Activated CD4-positive, alpha-beta memory T cell treated with anti-CD3 and anti-CD28 coated beads for 36 hours (primary cell): ENCODE results near the gene CADM1. TPM values are rescaled to one million over a fixed set of nuclear protein-coding genes. Genes with fewer than 3 reads are reported as not detected.
"Not testable (repeated sequence)": the region's sequence is repeated elsewhere in the genome, so short reads cannot be mapped to it uniquely, and the experiment has no call there.

Experiments
- CTCF ChIA-PET: fragments of 350-600 bp; sonication (Branson Sonifier 250); formaldehyde crosslinking; loops from one replicate; lab custom pipeline; 2021; ENCODE audit warnings: antibody characterized with exemption, inconsistent platforms; lab: Charles Lee
- POLR2A ChIA-PET: fragments of 350-600 bp; sonication (Branson Sonifier 250); formaldehyde crosslinking; loops from one replicate; lab custom pipeline; 2021; ENCODE audit warnings: antibody characterized with exemption; lab: Charles Lee
- DNase-seq: peaks from one replicate; pipeline ENCODE4 v3.0.0-alpha.2; 2020
- H3K27ac Mint-ChIP-seq: one replicate; pipeline ENCODE4 v1.8.0; 2021; ENCODE audit warnings: mixed read lengths
- H3K27me3 Mint-ChIP-seq: one replicate; pipeline ENCODE4 v1.8.0; 2021; ENCODE audit warnings: mixed read lengths
- H3K36me3 Mint-ChIP-seq: one replicate; pipeline ENCODE4 v1.8.0; 2021; ENCODE audit warnings: mixed read lengths
- H3K4me1 Mint-ChIP-seq: one replicate; pipeline ENCODE4 v1.8.0; 2021; ENCODE audit warnings: low read depth, mixed read lengths
- H3K4me3 Mint-ChIP-seq: one replicate; pipeline ENCODE4 v1.8.0; 2021; ENCODE audit warnings: mild to moderate bottlenecking, mixed read lengths
- H3K9me3 Mint-ChIP-seq: one replicate; pipeline ENCODE4 v1.8.0; 2021; ENCODE audit warnings: mixed read lengths
- intact Hi-C: fragments of 100-400 bp; cut with micrococcal nuclease; formaldehyde crosslinking; loops from one replicate; pipeline ENCODE4 v1.15.1; 2023
- total RNA-seq, 2 experiments: library from RNA; stranded (reverse); gene quantifications; one replicate each; pipeline ENCODE4 v1.2.3, GENCODE V29; 2021

CADM1 gene
- total RNA-seq, 2 experiments from 2014 or later: 0.95 to 1.5 TPM

DNA sequence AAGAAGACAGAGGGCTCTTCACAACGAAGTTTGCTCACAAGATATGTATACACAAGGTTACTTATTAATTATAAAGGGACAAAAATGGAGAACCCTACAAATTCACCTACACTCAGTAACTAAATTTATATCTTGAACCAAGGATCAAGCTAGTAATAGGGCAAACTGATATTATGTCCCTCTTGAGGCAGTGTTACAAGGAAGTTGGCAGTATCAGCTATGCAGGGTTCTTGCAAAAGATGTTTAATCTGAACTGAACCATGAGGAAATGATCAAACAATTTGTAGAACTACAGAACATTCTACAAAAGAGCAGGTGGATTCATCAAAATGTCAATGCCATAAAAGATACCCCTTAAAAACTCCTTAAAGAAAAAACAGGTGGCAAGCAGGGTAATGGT lies 10.7 kb downstream of the CADM1 start:
- no peaks in the 10 kb centered on the region for H3K9me3 Mint-ChIP-seq
- peaks cover 16% of the 10 kb centered on the region for H3K27me3 Mint-ChIP-seq
- peaks cover 2% of the 10 kb centered on the region for H3K4me1 Mint-ChIP-seq
- no peak for DNase-seq
- intact Hi-C loops: no loop called here
- ChIA-PET CTCF (no interaction called here), POLR2A (no interaction called here)
- no peak overlapping the region for H3K27ac Mint-ChIP-seq
- H3K36me3 Mint-ChIP-seq: no peaks in the 10 kb centered on the region
- H3K4me3 Mint-ChIP-seq: no peak overlapping the region

DNA sequence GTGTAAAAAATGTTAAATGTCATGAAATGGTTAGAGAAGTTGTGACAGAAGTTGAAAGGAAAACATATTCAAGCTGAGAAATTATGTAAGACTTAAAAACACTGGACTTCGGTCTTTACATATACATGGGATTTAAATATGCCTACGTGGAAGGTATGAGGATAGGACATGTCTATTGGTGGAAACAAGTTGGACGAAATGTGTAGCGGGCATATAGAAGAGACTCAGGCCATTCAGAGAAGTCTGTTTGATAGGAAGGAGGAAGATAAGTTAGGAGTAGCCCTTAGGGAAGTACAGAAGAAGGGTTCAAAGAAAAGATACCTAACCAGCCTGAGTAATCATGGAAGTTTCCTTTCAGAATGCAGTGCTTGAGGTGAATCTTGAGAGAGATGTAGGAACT lies 14.7 kb downstream of the CADM1 start:
- H3K27ac Mint-ChIP-seq: no peak overlapping the region

DNA sequence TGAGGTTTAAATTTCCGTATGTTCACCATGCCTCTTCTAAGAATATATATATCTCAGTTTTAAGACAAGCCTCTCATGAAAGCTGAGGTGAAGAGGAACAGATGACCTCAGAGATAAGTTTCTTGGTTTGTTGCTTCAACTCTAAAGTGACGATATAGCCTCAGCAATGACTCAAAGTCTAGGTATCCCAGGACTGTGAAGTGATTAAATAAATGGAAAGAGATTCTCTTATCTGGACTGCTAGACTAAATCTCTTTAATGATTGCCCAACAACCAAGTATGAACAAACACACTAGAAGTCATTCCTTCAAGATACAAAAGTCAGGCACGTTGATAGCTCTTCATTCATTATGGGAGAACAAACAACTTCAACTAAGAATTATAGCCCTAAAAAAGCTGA lies 15.3 kb downstream of the CADM1 start:
- Mint-ChIP-seq H3K4me1 (no peaks in the 10 kb centered on the region), H3K4me3 (no peak overlapping the region), H3K27me3 (peaks cover 11% of the 10 kb centered on the region), H3K9me3 (peaks cover 2% of the 10 kb centered on the region), H3K27ac (no peak overlapping the region), H3K36me3 (peaks cover 2% of the 10 kb centered on the region)
- intact Hi-C loops: no loop called here
- POLR2A ChIA-PET: no interaction called here
- no peak for DNase-seq
- CTCF ChIA-PET: no interaction called here

More for the DNA sequence above, 14.7 kb downstream of the CADM1 start:
- Mint-ChIP-seq H3K4me1 (no peaks in the 10 kb centered on the region), H3K9me3 (peaks cover 2% of the 10 kb centered on the region), H3K27me3 (peaks cover 11% of the 10 kb centered on the region), H3K36me3 (peaks cover 2% of the 10 kb centered on the region), H3K4me3 (no peak overlapping the region)
- CTCF ChIA-PET: no interaction called here
- intact Hi-C loops: no loop called here
- DNase-seq: no peak
- POLR2A ChIA-PET: no interaction called here

GRCh38 chr11:115481528-115481927 lies 22.7 kb downstream of the CADM1 start:
- intact Hi-C loops: no loop called here
- Mint-ChIP-seq H3K4me1 (no peaks in the 10 kb centered on the region), H3K36me3 (peaks cover 2% of the 10 kb centered on the region), H3K4me3 (no peak overlapping the region), H3K27me3 (peaks cover under 1% of the 10 kb centered on the region), H3K9me3 (peaks cover under 1% of the 10 kb centered on the region), H3K27ac (no peak overlapping the region)
- POLR2A ChIA-PET: no interaction called here
- CTCF ChIA-PET: no interaction called here
- DNase-seq: no peak

- Mint-ChIP-seq H3K27me3 (no peaks in the 10 kb centered on the region), H3K36me3 (peaks cover 2% of the 10 kb centered on the region), H3K4me3 (no peak overlapping the region), H3K9me3 (no peaks in the 10 kb centered on the region), H3K4me1 (no peaks in the 10 kb centered on the region), H3K27ac (no peak overlapping the region)
- intact Hi-C loops: no loop called here
- no peak for DNase-seq
- ChIA-PET POLR2A (no interaction called here), CTCF (no interaction called here)
These were observed 23.6 kb downstream of the CADM1 start for GRCh38 chr11:115480611-115481010.

DNA sequence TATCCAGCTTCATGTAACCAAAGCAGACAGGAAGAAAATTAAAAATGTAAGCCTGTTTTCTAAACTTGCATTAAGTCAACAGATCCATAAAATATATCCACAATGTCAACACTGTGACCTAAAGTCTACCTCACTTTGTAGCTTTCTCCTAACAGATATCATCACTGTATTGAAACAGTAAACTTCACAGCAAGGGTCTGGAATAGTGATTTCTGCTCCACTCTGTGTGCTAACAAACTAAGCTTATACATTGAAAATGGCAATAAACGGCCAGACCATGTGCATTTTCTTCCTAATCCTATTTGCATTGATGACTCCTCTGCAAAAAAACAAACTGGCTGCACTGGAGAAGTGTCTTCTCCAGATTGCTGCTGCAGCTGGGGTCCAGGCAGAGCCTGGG lies 26.8 kb downstream of the CADM1 start:
- H3K36me3 Mint-ChIP-seq: no peaks in the 10 kb centered on the region
- no peaks in the 10 kb centered on the region for H3K4me1 Mint-ChIP-seq
- H3K4me3 Mint-ChIP-seq: no peak overlapping the region
- intact Hi-C loops: no loop called here
- ChIA-PET POLR2A (no interaction called here), CTCF (no interaction called here)
- no peaks in the 10 kb centered on the region for H3K9me3 Mint-ChIP-seq
- no peak overlapping the region for H3K27ac Mint-ChIP-seq
- no peak for DNase-seq
- H3K27me3 Mint-ChIP-seq: no peaks in the 10 kb centered on the region

GRCh38 chr11:115476463-115477286 lies 27.5 kb downstream of the CADM1 start:
- Mint-ChIP-seq H3K36me3 (no peaks in the 10 kb centered on the region), H3K27me3 (no peaks in the 10 kb centered on the region), H3K27ac (no peak overlapping the region), H3K4me3 (no peak overlapping the region), H3K4me1 (no peaks in the 10 kb centered on the region), H3K9me3 (no peaks in the 10 kb centered on the region)
- intact Hi-C loops: no loop called here
- no peak for DNase-seq
- CTCF ChIA-PET: no interaction called here
- POLR2A ChIA-PET: no interaction called here

DNA sequence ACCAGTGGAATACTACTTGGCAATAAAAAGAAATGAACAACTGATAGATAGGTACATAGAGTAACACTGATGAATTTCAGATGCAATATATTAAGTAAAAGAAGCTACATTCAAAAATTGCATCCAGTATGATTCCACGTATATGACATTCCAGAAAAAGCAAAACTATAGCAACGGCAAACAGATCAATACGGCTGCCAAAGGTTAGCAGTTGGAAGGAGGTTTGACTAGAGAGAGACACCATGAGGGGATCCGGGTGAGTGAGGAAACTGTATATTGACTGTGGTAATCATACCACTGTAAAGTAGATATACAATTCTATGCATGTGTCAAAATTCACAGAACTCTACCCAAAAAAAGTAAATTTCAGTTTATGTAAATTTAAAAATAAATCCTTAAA lies 28.7 kb downstream of the CADM1 start:
- H3K27me3 Mint-ChIP-seq: no peaks in the 10 kb centered on the region
- no peak overlapping the region for H3K27ac Mint-ChIP-seq
- H3K4me3 Mint-ChIP-seq: no peak overlapping the region
- no peaks in the 10 kb centered on the region for H3K9me3 Mint-ChIP-seq
- H3K4me1 Mint-ChIP-seq: no peaks in the 10 kb centered on the region
- no peak for DNase-seq
- ChIA-PET POLR2A (no interaction called here), CTCF (no interaction called here)
- intact Hi-C loops: no loop called here
- no peaks in the 10 kb centered on the region for H3K36me3 Mint-ChIP-seq

- H3K36me3 Mint-ChIP-seq, H3K9me3 Mint-ChIP-seq, H3K27me3 Mint-ChIP-seq, DNase-seq, H3K4me3 Mint-ChIP-seq, CTCF ChIA-PET, POLR2A ChIA-PET, H3K27ac Mint-ChIP-seq, H3K4me1 Mint-ChIP-seq, intact Hi-C loops: not testable (repeated sequence)
These were observed 29.9 kb downstream of the CADM1 start for GRCh38 chr11:115474306-115474705.

DNA sequence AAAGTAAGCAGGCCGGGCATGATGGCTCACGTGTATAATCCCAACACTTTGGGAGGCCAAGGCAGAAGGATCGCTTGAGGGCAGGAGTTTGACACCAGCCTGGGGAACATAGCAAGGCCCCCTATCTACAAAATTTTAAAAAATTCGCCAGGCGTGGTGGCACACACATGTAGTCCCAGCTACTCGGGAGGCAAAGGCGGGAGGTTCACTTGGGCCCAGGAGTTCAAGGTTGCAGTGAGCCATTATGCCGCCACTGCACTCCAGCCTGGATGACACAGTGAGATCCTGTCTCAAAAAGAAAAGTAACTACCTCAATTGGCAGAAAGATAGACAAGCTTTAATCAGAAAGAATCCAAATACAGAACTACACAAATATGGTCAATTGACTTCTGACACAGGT lies 31.0 kb downstream of the CADM1 start:
- intact Hi-C loops: no loop called here
- no peak overlapping the region for H3K4me3 Mint-ChIP-seq
- DNase-seq: no peak
- ChIA-PET POLR2A (no interaction called here), CTCF (no interaction called here)
- H3K4me1 Mint-ChIP-seq: no peaks in the 10 kb centered on the region
- H3K27ac Mint-ChIP-seq: no peak overlapping the region
- H3K36me3 Mint-ChIP-seq: no peaks in the 10 kb centered on the region
- H3K9me3 Mint-ChIP-seq: no peaks in the 10 kb centered on the region
- no peaks in the 10 kb centered on the region for H3K27me3 Mint-ChIP-seq

GRCh38 chr11:115471367-115471766 lies 32.8 kb downstream of the CADM1 start:
- H3K27me3 Mint-ChIP-seq: peaks cover 2% of the 10 kb centered on the region
- ChIA-PET CTCF (no interaction called here), POLR2A (no interaction called here)
- DNase-seq: no peak
- intact Hi-C loops: no loop called here
- no peaks in the 10 kb centered on the region for H3K4me1 Mint-ChIP-seq
- H3K9me3 Mint-ChIP-seq: no peaks in the 10 kb centered on the region
- H3K27ac Mint-ChIP-seq: no peak overlapping the region
- H3K4me3 Mint-ChIP-seq: no peak overlapping the region
- H3K36me3 Mint-ChIP-seq: no peaks in the 10 kb centered on the region

DNA sequence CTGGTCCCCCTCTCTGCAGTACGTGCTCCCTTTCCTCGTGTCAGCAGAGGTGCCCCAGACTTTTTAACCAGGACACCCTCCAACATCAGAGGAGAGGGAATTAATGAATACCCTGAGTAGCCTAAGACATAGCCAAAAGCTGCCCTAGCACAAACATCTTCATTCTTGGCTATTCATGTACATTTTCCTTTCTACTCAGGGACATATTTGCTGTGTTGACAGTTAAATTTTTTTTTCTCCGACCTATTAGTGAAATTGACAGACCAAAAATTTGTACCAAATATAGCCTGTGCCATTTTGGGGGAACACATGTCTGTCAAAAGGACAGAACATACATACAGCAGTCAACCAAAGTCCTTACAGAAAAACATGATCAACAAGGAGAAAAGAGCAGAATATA lies 33.3 kb downstream of the CADM1 start:
- Mint-ChIP-seq H3K9me3 (no peaks in the 10 kb centered on the region), H3K4me3 (no peak overlapping the region), H3K36me3 (no peaks in the 10 kb centered on the region), H3K4me1 (no peaks in the 10 kb centered on the region), H3K27me3 (peaks cover 2% of the 10 kb centered on the region), H3K27ac (no peak overlapping the region)
- no peak for DNase-seq
- ChIA-PET POLR2A (no interaction called here), CTCF (no interaction called here)
- intact Hi-C loops: no loop called here

GRCh38 chr11:115469361-115469760 lies 34.9 kb downstream of the CADM1 start:
- intact Hi-C loops: no loop called here
- no peaks in the 10 kb centered on the region for H3K9me3 Mint-ChIP-seq
- no peak for DNase-seq
- no peak overlapping the region for H3K27ac Mint-ChIP-seq
- no peaks in the 10 kb centered on the region for H3K4me1 Mint-ChIP-seq
- peaks cover 2% of the 10 kb centered on the region for H3K27me3 Mint-ChIP-seq
- no peak overlapping the region for H3K4me3 Mint-ChIP-seq
- ChIA-PET POLR2A (no interaction called here), CTCF (no interaction called here)
- H3K36me3 Mint-ChIP-seq: no peaks in the 10 kb centered on the region
